ENCODE measurements around the gene TNS4.

TNS4 gene

GRCh38 chr17:40496634-40497420 lies 4.6 kb downstream of the TNS4 start:
- no peak for DNase-seq (ENCODE audit: low read depth in 3 of 3, low spot score in 1 of 3)

DNA sequence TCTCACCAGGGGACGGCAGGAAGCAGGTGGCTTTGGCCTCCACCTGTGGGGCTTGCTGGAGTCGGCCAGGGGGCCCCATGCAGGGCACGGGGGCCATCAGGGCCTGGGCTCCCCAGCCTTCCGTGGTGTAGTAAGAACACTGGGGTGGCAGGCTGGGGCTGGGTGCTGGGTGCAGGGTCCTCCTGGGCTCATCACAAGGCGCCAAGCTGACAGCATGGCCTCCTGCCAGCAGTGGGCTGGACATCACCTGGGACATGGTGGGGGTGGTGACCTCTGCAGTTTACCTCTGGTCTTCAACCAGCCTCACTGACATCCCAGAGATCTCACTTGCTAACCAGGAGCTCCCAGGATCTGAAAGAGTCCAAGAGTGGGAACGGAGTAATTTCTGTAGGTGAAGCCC lies 5.3 kb downstream of the TNS4 start:
- DNase-seq (ENCODE audit: low read depth in 3 of 3, low spot score in 1 of 3) = no peak

DNA sequence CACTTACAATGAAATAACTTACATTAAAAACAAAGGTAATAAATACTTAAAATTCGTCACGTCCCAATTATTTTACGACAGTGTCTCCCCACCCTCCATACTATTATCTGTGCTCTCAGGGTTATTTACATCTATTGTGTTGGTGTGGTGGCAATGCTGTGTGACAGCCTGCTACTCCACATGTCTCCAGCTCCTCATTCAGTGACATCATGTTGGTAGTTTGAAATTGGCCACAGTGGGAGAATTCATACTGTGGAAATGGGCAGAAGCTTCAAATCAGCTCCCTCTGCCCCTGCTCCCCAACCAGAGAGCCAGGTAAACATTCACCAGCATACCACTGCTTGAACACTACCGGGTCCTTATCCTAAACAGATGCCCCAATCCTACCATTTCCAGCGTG lies 6.3 kb downstream of the TNS4 start:
- DNase-seq (ENCODE audit: low read depth in 3 of 3, low spot score in 1 of 3) = no peak

DNA sequence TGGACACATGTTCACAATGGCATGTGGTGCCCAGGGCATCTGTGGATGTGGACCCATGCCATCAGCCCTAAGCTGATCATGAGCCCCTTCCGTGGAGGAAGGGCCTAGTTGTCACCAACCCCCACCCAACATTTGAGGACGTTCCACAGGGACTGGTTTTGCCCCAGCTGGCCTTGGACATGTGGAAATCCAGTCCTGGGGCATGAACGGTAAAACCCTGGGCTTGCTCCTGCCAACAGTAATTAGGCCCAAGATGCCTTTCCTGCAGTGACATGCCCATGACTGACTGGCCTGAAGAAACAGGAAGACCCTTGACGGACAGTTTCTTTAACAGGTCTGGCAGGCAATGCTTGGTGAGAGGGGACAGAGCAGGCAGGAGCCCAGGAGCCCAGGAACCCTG lies 7.7 kb downstream of the TNS4 start:
- no peak for DNase-seq (ENCODE audit: low read depth in 3 of 3, low spot score in 1 of 3)

GRCh38 chr17:40491486-40491885 lies 9.9 kb downstream of the TNS4 start:
- DNase-seq (ENCODE audit: low read depth in 3 of 3, low spot score in 1 of 3) = no peak

GRCh38 chr17:40490982-40491381 lies 10.4 kb downstream of the TNS4 start:
- DNase-seq (ENCODE audit: low read depth in 3 of 3, low spot score in 1 of 3) = no peak

DNA sequence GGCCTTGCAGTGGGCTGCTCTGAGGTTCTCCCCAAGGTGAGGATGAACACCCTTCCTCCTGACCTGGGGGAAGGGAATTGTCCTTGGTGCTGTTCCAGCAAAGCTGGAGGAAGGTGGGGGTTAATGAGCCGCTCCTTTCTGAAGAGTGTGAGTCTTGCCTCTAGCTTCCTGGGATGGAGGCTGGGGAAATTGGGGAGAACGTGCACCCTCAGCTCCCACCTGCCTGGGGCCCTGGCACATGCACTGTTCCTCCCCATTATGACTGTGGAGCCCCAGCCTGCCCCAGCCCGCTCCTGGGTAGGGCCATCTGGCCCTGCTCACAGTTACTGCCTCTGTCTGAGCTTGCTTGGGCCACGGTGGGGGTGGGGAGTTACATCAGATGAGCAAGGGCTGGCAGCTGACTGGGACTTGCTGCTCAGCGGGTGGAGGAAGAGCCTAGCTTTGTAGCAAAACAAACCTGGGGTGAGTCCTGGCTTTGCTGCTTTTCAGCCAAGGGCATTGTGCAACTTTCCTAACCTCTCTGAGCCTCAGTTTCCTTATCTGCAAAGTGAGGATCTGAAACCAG lies 11.1 kb downstream of the TNS4 start:
- no peak for DNase-seq (ENCODE audit: low read depth in 3 of 3, low spot score in 1 of 3)

DNA sequence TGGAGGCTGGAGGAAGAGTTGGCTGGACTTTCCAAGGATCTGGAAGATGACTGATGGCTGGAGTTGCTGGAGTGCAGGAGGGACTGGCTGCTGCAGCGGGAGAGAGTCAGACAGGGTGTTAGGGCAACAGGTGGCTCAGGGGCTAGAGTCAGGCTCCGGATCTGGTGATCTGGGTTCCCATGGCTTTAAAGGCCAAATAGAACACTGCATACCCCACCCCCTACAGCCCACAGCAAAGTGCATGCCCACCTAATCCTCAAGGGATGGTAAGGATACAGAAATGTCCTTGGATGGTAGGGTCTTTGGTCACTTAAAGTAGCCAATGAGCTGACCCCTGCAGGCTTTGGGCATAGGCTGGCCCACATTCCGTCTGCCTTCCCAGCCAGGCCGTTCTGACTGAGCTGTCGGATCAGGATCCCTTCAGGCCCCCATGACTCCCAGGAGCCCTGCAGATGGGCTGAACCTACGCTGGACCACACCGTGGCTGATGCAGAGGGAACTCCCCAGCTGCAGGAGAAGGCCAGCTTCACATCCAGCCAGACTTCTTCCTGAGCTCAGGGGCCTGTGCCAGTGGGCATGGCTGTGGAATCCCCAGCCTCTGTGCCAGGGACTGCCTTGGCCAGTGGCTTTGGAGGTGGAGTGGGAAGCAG lies 13.9 kb downstream of the TNS4 start:
- no peak for DNase-seq (ENCODE audit: low read depth in 3 of 3, low spot score in 1 of 3)

DNA sequence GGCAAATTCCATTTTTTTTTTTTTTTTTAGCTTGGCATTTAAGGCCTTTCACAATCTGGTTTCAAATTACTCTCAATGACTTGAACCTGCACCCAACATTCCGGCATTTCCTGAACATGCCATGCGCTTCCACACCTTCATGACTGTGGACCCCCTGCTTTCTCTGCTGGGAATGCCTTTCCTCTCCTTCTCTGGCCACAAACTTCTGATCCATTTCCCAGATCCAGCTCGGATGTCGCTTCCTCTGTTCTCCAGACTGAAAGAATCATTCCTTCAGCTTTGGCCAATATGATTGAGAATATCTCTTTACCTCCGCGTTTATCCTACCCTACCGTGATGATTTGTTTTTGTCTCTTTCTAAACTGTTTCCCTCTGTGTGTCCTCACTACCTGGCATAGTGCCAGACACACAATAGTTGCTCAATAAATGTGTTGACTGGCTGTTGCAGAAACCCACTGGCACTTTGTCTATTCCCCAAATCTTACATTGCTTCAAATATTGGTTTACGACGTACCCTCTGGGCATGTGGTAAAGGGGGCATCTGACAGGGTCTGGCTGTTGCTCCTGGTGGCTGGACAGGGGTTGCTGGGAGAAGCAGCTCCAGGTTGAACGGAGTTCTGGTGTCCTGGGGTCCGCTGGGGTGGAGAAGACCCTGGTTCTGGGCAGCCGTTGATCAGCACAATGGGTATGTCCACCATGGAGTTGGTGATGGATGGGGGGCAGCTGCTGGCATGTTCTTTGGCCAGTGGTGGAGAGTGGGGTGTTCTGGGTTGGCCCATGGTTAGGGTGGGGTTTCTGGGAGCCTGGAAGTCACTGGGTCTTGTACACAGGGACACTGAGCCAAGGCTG lies 14.7 kb downstream of the TNS4 start:
- DNase-seq (ENCODE audit: low read depth in 3 of 3, low spot score in 1 of 3) = no peak

DNA sequence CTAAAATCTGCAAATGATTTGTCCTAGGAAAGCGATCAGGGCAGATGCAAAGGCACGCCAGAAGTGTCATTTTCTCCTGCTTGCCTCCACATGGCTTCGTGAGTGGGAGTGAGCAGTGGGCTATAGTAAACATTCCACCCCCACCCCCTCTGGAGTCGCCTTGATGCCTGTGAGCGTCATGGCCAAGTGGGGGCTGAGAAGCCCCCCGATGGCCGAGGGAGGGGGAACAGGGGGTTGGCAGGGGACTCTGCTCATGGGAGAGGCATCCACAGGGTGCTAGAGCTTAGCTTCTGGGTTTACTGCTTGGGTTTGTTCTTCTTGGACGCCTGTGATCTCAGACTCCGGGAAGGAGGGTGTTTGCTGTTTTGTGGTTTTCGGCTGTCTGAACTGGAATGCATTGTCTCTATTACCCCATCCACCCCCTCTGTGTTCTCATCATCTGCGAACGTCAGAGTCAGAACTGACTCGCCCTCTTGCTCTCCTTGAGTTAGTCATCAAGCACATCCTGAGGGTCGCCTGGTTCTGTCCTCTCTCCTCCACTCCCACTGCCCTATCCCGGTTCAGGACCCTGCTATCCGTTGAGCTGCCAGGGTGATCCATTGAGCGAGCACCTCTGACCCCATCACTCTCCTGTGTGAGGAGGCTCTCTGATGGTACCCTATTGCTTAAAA lies 15.4 kb downstream of the TNS4 start:
- DNase-seq (ENCODE audit: low read depth in 3 of 3, low spot score in 1 of 3) = no peak

DNA sequence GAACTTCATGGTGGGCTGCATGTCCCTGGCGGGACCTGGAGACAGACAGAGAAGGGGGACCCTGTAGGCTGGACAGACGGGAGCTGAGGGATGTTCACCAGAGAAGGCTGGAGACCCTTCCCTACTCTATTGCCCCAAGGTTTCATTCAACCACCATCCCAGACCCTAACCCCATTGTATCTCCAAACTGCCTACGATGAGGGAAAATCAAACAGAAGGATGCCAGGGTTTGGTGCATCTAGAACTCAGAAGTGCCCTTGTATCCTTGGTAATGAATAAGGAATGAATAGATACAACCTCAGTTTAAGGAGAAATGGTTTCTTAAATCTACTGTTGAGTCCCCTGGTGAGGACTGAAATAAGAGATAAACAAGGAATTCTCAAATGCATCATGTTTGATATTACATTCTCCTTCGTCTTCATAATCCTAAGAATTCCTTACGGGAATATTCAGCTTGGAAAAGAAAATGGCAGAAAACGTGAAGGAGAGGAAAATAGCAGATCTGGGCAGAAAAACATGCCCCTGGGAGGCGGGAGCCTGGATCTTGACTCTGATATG lies 16.4 kb downstream of the TNS4 start:
- DNase-seq (ENCODE audit: low read depth in 3 of 3, low spot score in 1 of 3) = no peak

- DNase-seq (ENCODE audit: low read depth in 3 of 3, low spot score in 1 of 3) = no peak
Measured at GRCh38 chr17:40484285-40484972, 17.0 kb downstream of the TNS4 start.

DNA sequence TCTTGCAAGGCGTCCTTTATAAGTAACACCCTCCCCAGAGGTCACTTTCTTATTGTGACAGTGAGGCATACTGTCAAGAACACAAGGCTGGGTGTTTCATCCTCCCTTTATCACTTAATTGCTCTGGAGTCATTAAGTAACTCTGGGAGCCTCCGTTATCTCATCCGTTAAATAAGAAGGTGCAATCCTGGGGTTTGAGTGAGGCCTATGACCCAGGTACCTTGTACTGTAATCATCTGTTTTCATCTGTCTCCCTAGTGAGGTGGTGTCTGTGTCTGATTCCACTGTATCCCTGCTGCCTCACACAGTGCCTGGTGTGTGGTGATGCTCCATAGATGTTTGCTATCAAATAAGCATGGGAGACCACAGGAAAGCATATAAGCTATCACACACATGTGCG lies 17.7 kb downstream of the TNS4 start:
- no peak for DNase-seq (ENCODE audit: low read depth in 3 of 3, low spot score in 1 of 3)

DNA sequence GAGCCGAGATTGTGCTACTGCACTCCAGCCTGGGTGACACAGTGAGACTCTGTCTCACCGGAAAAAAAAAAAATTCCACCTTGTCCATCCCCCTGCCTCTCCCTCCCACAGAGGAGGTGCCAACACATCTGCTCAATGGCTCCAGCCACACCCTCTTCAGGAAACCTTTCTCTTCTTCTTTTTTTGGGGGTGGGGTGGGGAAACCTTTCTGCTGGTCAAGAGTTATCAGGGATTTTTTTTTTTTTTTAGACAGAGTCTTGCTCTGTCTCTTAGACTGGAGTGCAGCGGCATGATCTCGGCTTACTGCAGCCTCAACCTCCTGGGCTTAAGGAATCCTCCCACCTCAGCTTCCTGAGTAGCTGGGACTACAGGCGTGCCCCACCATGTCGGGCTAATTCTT lies 18.7 kb downstream of the TNS4 start:
- DNase-seq (ENCODE audit: low read depth in 3 of 3, low spot score in 1 of 3) = no peak

- DNase-seq (ENCODE audit: low read depth in 3 of 3, low spot score in 1 of 3) = no peak
Measured at GRCh38 chr17:40481106-40481505, 20.3 kb downstream of the TNS4 start.

- DNase-seq (ENCODE audit: low read depth in 3 of 3, low spot score in 1 of 3) = peak; percentile 42 to 66 (median 64)
Measured at GRCh38 chr17:40480501-40481003, 20.9 kb downstream of the TNS4 start.

- DNase-seq (ENCODE audit: low read depth in 3 of 3, low spot score in 1 of 3) = no peak
Measured at GRCh38 chr17:40479754-40480480, 21.5 kb downstream of the TNS4 start.

DNA sequence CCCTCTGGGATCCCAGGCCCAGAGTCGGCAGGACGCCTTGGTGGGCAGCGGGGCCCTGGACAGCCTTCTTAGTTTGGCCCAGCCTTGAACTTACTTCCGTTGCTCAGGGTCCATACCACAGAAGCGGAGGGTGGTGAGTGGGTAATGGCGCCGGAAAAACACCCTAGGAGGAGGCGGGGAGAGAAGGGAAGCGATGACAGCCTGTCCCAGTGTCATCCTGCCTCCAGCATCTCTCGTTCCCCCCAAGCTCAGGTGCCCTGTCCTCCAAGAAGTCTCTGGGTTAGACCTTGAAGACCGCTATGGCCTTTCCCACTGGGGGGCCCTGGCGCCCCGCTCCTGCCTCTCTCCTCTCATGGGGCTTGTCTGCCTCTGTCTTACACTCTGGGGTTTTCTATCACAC lies 22.9 kb downstream of the TNS4 start:
- DNase-seq (ENCODE audit: low read depth in 3 of 3, low spot score in 1 of 3) = no peak

GRCh38 chr17:40477796-40478195 lies 23.6 kb downstream of the TNS4 start:
- no peak for DNase-seq (ENCODE audit: low read depth in 3 of 3, low spot score in 1 of 3)
